CD4-positive, CD25-positive, alpha-beta regulatory T cell (primary cell): ENCODE data around the gene CDC37L1. TPM values are rescaled to one million over a fixed set of nuclear protein-coding genes. Genes with fewer than 3 reads are reported as not detected.

Experiments used
- ATAC-seq, 2 donors: fragments of 150-1000 bp; cut with Tn5 transposase; one replicate each; pipeline ENCODE4 v1.10.0; 2021; ENCODE audit warnings: low read depth in 2 of 2, moderate number of reproducible peaks in 2 of 2, moderate library complexity in 1 of 2
- DNase-seq, 3 donors: peaks; one replicate each; pipeline versions ENCODE4 v3.0.0 to v3.0.0-alpha.2; 2012 to 2022; ENCODE audit warnings: mixed read lengths in 1 of 3
- H3K27ac ChIP-seq: one replicate; pipeline ENCODE4 v1.7.0; 2013; ENCODE audit warnings: mild to moderate bottlenecking, low read length; ENCODE audit not compliant: insufficient read depth, poor library complexity, severe bottlenecking
- H3K27me3 ChIP-seq: one replicate; pipeline ENCODE4 v1.7.0; 2013; ENCODE audit warnings: low read length; ENCODE audit not compliant: control insufficient read depth, insufficient read depth
- H3K36me3 ChIP-seq: one replicate; pipeline ENCODE4 v1.7.0; 2013; ENCODE audit warnings: mild to moderate bottlenecking, low read length, moderate library complexity; ENCODE audit not compliant: control insufficient read depth, insufficient read depth
- H3K4me1 ChIP-seq: 2 replicates; pipeline ENCODE4 v1.7.0; 2013; ENCODE audit warnings: mild to moderate bottlenecking, low read length; ENCODE audit not compliant: insufficient read depth, control insufficient read depth, poor library complexity, severe bottlenecking
- H3K4me3 ChIP-seq: one replicate; pipeline ENCODE4 v1.7.0; 2013; ENCODE audit warnings: low read depth, mild to moderate bottlenecking, low read length, moderate library complexity
- H3K9me3 ChIP-seq, 2 experiments: 1 replicate in 1 of 2; 2 replicates in 1 of 2; pipeline ENCODE4 v1.7.0; 2013; ENCODE audit warnings: low read length in 2 of 2, mild to moderate bottlenecking in 1 of 2, moderate library complexity in 1 of 2; ENCODE audit not compliant: control insufficient read depth in 2 of 2
- H3K27ac Mint-ChIP-seq, 3 donors: one replicate each; pipeline ENCODE4 v1.8.0; 2020 to 2022; ENCODE audit warnings: mild to moderate bottlenecking in 3 of 3, mixed read lengths in 3 of 3, moderate library complexity in 2 of 3
- H3K27me3 Mint-ChIP-seq: one replicate; pipeline ENCODE4 v1.8.0; 2022; ENCODE audit warnings: mild to moderate bottlenecking, mixed read lengths
- H3K36me3 Mint-ChIP-seq: one replicate; pipeline ENCODE4 v1.8.0; 2020; ENCODE audit warnings: mixed read lengths
- H3K4me1 Mint-ChIP-seq, 4 donors: one replicate each; pipeline ENCODE4 v1.8.0; 2020 to 2022; ENCODE audit warnings: mixed read lengths in 4 of 4, mild to moderate bottlenecking in 1 of 4
- H3K4me3 Mint-ChIP-seq, 4 donors: one replicate each; pipeline ENCODE4 v1.8.0; 2020 to 2022; ENCODE audit warnings: mild to moderate bottlenecking in 4 of 4, mixed read lengths in 4 of 4, moderate library complexity in 3 of 4
- H3K9me3 Mint-ChIP-seq, 7 donors: one replicate each; pipeline ENCODE4 v1.8.0; 2020 to 2022; ENCODE audit warnings: mixed read lengths in 7 of 7, mild to moderate bottlenecking in 3 of 7, moderate library complexity in 2 of 7
- polyA plus RNA-seq, 4 donors: library from polyadenylated mRNA; unstranded; fragments of 300-500 nt; fragmentation: Illumina TruSeq; gene quantifications; one replicate each; pipeline ENCODE4 v1.2.3, GENCODE V29; 2021
- total RNA-seq: library from RNA; stranded (reverse); gene quantifications from one replicate; pipeline ENCODE4 v1.2.3, GENCODE V29; 2022

Gene CDC37L1
- total and polyA plus RNA-seq, 5 donors from 2014 or later: 14.3 to 27.3 (median 22.9) TPM

DNA sequence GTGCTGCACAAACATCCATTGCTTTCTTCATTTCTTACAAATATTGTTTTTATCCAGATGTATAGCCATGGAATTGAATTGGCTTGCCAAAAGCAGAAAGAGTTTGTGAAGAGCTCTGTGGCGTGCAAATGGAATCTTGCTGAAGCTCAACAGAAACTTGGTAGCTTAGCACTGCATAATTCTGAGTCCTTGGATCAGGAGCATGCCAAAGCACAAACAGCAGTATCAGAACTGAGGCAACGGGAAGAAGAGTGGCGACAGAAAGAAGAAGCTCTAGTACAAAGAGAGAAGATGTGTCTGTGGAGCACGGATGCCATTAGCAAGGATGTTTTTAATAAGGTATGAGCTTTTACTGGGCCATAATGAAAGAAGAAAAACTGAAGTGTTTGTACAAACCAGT is 5.5 kb downstream of the CDC37L1 start:
- Histone ChIP-seq H3K4me1 (peaks cover 23% of the 10 kb centered on the region), H3K27ac (no peak overlapping the region), H3K4me3 (no peak overlapping the region), H3K9me3 (no peaks in the 10 kb centered on the region), H3K27me3 (no peaks in the 10 kb centered on the region), H3K36me3 (peaks cover 43% of the 10 kb centered on the region)
- Mint-ChIP-seq H3K36me3 (peaks cover 28% of the 10 kb centered on the region), H3K27me3 (no peaks in the 10 kb centered on the region), H3K9me3 (no peaks in the 10 kb centered on the region), H3K4me3 (no peak overlapping the region), H3K4me1 (peaks cover 31 to 49% (median 32%) of the 10 kb centered on the region in 4 donors), H3K27ac (peak overlapping the region in 1 of 3 donors; percentile 2)
- ATAC-seq (no peak), DNase-seq (no peak)

DNA sequence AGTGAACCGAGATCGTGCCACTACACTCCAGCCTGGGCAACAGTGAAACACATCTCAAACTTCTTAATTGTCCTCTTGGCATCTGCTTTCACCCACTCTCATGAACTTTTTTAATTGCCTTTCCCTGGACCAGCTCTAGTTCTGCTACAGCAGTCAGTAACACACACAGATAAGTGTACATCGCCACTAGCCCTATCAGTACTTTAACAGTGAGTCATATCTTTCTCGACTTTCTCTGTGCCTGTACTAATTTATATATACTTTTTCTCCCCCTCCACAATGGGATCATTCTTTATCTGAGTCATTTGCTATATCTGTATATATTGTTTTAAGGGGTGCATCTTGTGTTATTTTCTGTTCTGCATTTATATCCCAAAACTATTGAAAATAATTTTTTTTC is 6.7 kb downstream of the CDC37L1 start:
- no peaks in the 10 kb centered on the region for H3K27me3 ChIP-seq
- no peaks in the 10 kb centered on the region for H3K9me3 ChIP-seq
- Mint-ChIP-seq H3K27me3 (no peaks in the 10 kb centered on the region), H3K27ac (peak overlapping the region in 1 of 3 donors; percentile 86), H3K4me1 (peaks cover 37 to 61% (median 43%) of the 10 kb centered on the region in 4 donors), H3K4me3 (peak overlapping the region in 2 of 4 donors; percentile 5 to 76), H3K9me3 (no peaks in the 10 kb centered on the region), H3K36me3 (peaks cover 41% of the 10 kb centered on the region)
- H3K4me1 ChIP-seq: peaks cover 11% of the 10 kb centered on the region
- H3K27ac ChIP-seq: no peak overlapping the region
- no peak for DNase-seq
- peaks cover 53% of the 10 kb centered on the region for H3K36me3 ChIP-seq
- H3K4me3 ChIP-seq: no peak overlapping the region
- no peak for ATAC-seq

DNA sequence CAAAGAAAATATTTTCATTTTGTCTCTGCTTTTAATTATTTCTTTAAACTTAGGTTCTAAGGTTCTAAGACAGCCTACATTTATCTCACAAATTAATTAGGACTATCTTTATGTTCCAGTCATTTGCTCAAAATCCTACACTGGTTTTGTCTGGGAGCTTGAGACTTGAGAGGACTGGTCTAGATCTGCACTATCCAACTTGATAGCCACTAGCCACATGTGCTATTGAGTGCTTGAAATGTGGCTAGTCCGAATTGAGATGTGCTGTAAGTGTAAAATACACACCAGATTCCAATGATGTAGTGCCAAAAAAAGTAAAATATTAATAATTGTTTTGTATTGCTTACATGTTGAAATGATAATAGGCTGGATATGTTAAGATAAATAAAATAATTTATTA is 7.2 kb downstream of the CDC37L1 start:
- no peak overlapping the region for H3K27ac ChIP-seq
- no peak overlapping the region for H3K4me3 Mint-ChIP-seq
- no peaks in the 10 kb centered on the region for H3K9me3 Mint-ChIP-seq
- H3K27ac Mint-ChIP-seq: no peak overlapping the region
- peaks cover 58% of the 10 kb centered on the region for H3K36me3 ChIP-seq
- no peaks in the 10 kb centered on the region for H3K27me3 ChIP-seq
- H3K9me3 ChIP-seq: no peaks in the 10 kb centered on the region
- peaks cover 8% of the 10 kb centered on the region for H3K4me1 ChIP-seq
- H3K27me3 Mint-ChIP-seq: no peaks in the 10 kb centered on the region
- ATAC-seq (no peak), DNase-seq (no peak)
- H3K4me1 Mint-ChIP-seq: peaks cover 42 to 66% (median 47%) of the 10 kb centered on the region in 4 donors
- H3K36me3 Mint-ChIP-seq: peaks cover 45% of the 10 kb centered on the region
- H3K4me3 ChIP-seq: no peak overlapping the region

DNA sequence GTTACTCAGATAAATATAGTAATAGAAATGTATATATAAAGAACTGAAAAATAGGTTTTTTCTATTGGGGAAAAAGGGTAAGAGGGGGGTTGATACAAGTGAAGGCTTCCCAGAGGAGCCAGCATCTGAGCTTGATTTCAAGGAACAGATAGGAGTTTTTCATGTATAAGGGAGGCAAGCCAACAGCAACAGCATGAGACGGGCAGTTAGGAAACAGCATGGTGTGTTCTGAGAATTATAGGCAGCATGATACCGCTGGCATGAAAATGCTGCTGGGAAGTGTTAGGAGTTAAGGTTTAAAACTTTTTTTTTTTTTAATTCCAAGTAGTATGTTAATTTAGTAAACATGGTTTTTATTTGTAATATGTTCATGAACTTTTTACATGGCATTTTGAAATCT is 9.7 kb downstream of the CDC37L1 start:
- peak overlapping the region; percentile 14 for H3K27ac ChIP-seq
- Mint-ChIP-seq H3K4me1 (peaks cover 41 to 67% (median 45%) of the 10 kb centered on the region in 4 donors), H3K36me3 (peaks cover 52% of the 10 kb centered on the region)

DNA sequence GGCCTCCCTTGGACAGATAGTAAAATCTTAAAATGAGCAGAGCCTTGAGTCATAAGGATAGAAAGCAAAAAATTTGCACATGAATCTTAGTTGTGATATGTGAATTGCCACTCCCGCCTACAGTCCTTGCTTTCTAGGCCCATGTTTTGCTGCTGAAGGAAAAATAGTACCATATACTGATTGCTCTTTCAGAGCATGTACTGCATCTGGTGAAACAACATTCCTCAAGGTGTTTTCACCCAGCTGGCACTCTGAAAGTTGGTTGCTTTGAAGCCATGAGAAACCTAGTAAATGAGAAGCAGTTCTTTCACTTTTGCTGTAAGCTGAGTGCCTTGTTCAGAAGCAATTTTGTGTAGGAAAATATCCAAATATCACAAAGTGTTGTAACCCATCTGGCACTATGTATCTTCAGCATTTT is 10.3 kb downstream of the CDC37L1 start:
- peaks cover 8% of the 10 kb centered on the region for H3K4me1 ChIP-seq
- no peak overlapping the region for H3K27ac ChIP-seq
- ATAC-seq: no peak
- Mint-ChIP-seq H3K9me3 (no peaks in the 10 kb centered on the region), H3K4me1 (peaks cover 35 to 64% (median 40%) of the 10 kb centered on the region in 4 donors), H3K27me3 (no peaks in the 10 kb centered on the region), H3K4me3 (no peak overlapping the region), H3K27ac (peak overlapping the region; percentile 44 to 66 (median 65)), H3K36me3 (peaks cover 50% of the 10 kb centered on the region)
- H3K36me3 ChIP-seq: peaks cover 69% of the 10 kb centered on the region
- H3K4me3 ChIP-seq: no peak overlapping the region
- no peak for DNase-seq
- no peaks in the 10 kb centered on the region for H3K9me3 ChIP-seq
- no peaks in the 10 kb centered on the region for H3K27me3 ChIP-seq

More for the DNA sequence above, 9.7 kb downstream of the CDC37L1 start:
- H3K36me3 ChIP-seq: peaks cover 68% of the 10 kb centered on the region
- H3K27ac Mint-ChIP-seq: peak overlapping the region in 1 of 3 donors; percentile 18
- H3K27me3 ChIP-seq: no peaks in the 10 kb centered on the region
- no peaks in the 10 kb centered on the region for H3K9me3 ChIP-seq
- no peak overlapping the region for H3K4me3 Mint-ChIP-seq
- H3K9me3 Mint-ChIP-seq: no peaks in the 10 kb centered on the region
- H3K27me3 Mint-ChIP-seq: no peaks in the 10 kb centered on the region
- peaks cover 8% of the 10 kb centered on the region for H3K4me1 ChIP-seq
- DNase-seq: no peak
- ATAC-seq: no peak
- no peak overlapping the region for H3K4me3 ChIP-seq

DNA sequence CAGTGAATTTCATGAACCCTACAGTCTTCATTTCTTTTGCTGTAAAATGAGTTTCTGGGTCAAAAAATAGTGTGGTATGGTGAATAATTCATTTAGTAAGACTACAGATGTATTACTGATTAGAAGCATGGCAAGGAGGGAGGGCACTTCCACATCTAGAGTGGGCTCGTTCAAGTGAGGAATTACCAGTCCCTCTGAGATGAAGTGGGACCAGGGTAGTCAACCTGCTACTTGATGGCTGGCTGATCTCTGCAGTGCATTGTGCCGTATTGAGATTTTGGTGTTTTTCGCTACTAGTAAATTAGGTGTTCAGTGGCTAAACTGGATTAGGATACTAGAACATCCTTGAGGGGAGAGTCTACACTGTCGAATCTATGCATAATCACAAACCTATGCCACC is 10.8 kb downstream of the CDC37L1 start:
- ATAC-seq (no peak), DNase-seq (no peak)
- Histone ChIP-seq H3K36me3 (peaks cover 69% of the 10 kb centered on the region), H3K27ac (no peak overlapping the region), H3K27me3 (no peaks in the 10 kb centered on the region), H3K4me1 (peaks cover 8% of the 10 kb centered on the region), H3K4me3 (no peak overlapping the region), H3K9me3 (no peaks in the 10 kb centered on the region)
- H3K36me3 Mint-ChIP-seq: peaks cover 46% of the 10 kb centered on the region
- H3K4me3 Mint-ChIP-seq: no peak overlapping the region
- H3K27me3 Mint-ChIP-seq: no peaks in the 10 kb centered on the region
- peak overlapping the region; percentile 44 to 66 (median 65) for H3K27ac Mint-ChIP-seq
- no peaks in the 10 kb centered on the region for H3K9me3 Mint-ChIP-seq
- peaks cover 32 to 63% (median 37%) of the 10 kb centered on the region in 4 donors for H3K4me1 Mint-ChIP-seq

DNA sequence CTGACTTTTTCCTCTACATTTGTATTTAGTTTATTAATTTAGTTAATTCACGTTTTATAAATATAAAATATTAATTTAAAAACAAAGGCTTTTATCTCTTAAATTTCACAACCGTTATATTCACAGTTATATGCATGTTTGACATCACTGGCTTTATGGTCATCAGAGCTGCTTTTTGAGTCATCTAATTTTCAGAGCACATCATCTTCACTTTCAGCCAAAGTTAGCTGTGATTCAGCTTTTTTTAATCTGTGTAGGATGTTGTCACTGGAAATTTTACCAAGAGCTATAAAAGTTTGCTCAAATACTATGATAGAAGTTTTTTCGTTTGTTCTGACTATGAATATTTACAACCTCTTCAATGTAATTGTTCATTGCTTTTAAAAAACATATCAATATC is 12.4 kb downstream of the CDC37L1 start:
- ATAC-seq (no peak), DNase-seq (no peak)
- H3K36me3 Mint-ChIP-seq: peaks cover 35% of the 10 kb centered on the region
- no peak overlapping the region for H3K4me3 Mint-ChIP-seq
- no peak overlapping the region for H3K27ac Mint-ChIP-seq
- H3K4me1 Mint-ChIP-seq: peaks cover 31 to 60% (median 35%) of the 10 kb centered on the region in 4 donors
- Histone ChIP-seq H3K9me3 (no peaks in the 10 kb centered on the region), H3K4me3 (no peak overlapping the region), H3K36me3 (peaks cover 63% of the 10 kb centered on the region), H3K27me3 (no peaks in the 10 kb centered on the region), H3K27ac (no peak overlapping the region), H3K4me1 (no peaks in the 10 kb centered on the region)
- H3K27me3 Mint-ChIP-seq: no peaks in the 10 kb centered on the region
- H3K9me3 Mint-ChIP-seq: no peaks in the 10 kb centered on the region

DNA sequence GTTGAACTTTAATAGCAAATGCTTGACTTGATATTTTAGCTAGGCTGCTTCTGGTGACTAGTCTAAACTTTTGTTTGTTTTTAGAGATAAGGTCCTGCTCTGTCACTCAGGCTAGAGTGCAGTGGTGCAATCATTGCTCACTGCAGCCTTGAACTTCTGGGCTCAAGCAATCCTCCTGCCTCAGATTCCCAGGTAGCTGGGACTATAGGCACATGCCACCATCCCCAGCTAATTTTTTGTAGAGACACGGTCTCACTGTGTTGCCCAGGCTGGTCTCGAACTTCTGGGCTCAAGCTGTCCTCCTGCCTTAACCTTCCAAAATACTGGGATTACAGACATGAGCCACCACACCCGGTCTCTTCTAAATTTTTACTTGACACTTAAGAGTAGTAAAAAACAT is 20.7 kb downstream of the CDC37L1 start:
- Mint-ChIP-seq H3K27me3 (no peaks in the 10 kb centered on the region), H3K9me3 (no peaks in the 10 kb centered on the region), H3K36me3 (peaks cover 38% of the 10 kb centered on the region), H3K27ac (no peak overlapping the region), H3K4me1 (peaks cover 18 to 28% (median 23%) of the 10 kb centered on the region in 4 donors), H3K4me3 (no peak overlapping the region)
- H3K27me3 ChIP-seq: no peaks in the 10 kb centered on the region
- DNase-seq: no peak
- peaks cover 71% of the 10 kb centered on the region for H3K36me3 ChIP-seq
- H3K4me3 ChIP-seq: no peak overlapping the region
- no peak overlapping the region for H3K27ac ChIP-seq
- ATAC-seq: no peak
- H3K9me3 ChIP-seq: no peaks in the 10 kb centered on the region
- no peaks in the 10 kb centered on the region for H3K4me1 ChIP-seq
